GM12864 (cell line): ENCODE data around the gene NPPC.

Experiments used
- DNase-seq: peaks from one replicate; pipeline ENCODE4 v3.0.0-alpha.2; 2011; ENCODE audit warnings: low read depth
- H3K4me3 ChIP-seq: 2 replicates; pipeline ENCODE4 v1.5.1; 2011; ENCODE audit warnings: mild to moderate bottlenecking, low read depth, low read length, control low read depth
- CTCF ChIP-seq: IDR thresholded peaks from 2 replicates; pipeline ENCODE4 v1.5.1; 2011; ENCODE audit warnings: low read depth, mild to moderate bottlenecking, moderate library complexity, low read length, control low read depth, inconsistent platforms; ENCODE audit errors: missing control alignments

The NPPC gene

GRCh38 chr2:231931481-231931915 is 5.3 kb upstream of the NPPC start:
- no peak for DNase-seq
- no peak overlapping the region for H3K4me3 ChIP-seq
- no peak for TF ChIP-seq CTCF

DNA sequence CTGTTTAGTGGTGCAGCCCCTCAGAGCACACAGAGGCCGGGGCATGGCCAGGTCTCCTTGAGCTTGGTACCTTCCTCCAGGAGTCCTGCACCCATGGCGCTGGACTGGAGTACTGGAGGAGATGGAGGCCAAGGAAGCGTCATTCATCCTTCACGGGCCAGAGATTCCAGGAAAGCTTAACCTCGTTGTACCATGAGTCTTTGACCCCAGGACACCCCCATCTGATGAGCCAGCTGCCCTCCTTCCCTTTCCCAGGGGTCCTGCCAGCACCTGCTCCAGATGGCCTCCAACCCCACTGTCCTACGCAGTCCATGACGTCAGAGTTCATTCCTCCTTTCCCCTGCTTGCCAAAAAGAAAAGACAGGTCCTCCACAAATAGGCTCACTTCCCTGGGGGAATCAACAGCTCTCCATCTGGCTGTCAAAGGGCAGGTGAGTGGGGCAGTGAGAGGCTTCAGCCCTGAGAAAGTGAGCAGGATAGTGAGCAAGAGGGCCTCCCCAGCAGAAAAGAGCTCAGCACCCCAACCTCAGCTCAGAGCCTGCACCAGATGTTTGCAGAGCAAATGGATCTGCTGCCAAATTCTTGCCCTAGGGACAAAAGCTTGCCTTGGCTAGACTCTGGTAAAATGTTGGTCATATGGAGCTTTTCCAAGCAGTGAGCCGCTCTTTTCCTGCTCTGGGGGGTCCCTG is 4.5 kb upstream of the NPPC start:
- no peak for TF ChIP-seq CTCF
- H3K4me3 ChIP-seq, result no peak overlapping the region
- DNase-seq, result no peak

GRCh38 chr2:231929961-231930592 is 3.9 kb upstream of the NPPC start:
- no peak overlapping the region for H3K4me3 ChIP-seq
- TF ChIP-seq CTCF, result peak; percentile 62
- no peak for DNase-seq

- no peak overlapping the region for H3K4me3 ChIP-seq
- DNase-seq, result no peak
- TF ChIP-seq CTCF, result no peak
Observed at GRCh38 chr2:231928901-231929725, 2.9 kb upstream of the NPPC start.

- H3K4me3 ChIP-seq, result no peak overlapping the region
- no peak for TF ChIP-seq CTCF
- DNase-seq, result no peak
Observed at GRCh38 chr2:231928481-231928880, 2.3 kb upstream of the NPPC start.

- DNase-seq, result no peak
- TF ChIP-seq CTCF, result no peak
- no peak overlapping the region for H3K4me3 ChIP-seq
Observed at GRCh38 chr2:231927566-231927890, 1.3 kb upstream of the NPPC start.
